COR-L47 (cell line): ENCODE results near the gene RYR3.

Experiments
- DNase-seq: peaks from one replicate; lab custom pipeline; 2025; lab: John Stamatoyannopoulos, UW

Gene RYR3

GRCh38 chr15:33384307-33384706 lies 73.5 kb downstream of the RYR3 start:
- no peak for DNase-seq

GRCh38 chr15:33392453-33392852 lies 81.7 kb downstream of the RYR3 start:
- no peak for DNase-seq

GRCh38 chr15:33393546-33393945 lies 82.8 kb downstream of the RYR3 start:
- no peak for DNase-seq

GRCh38 chr15:33395321-33395720 lies 84.6 kb downstream of the RYR3 start:
- no peak for DNase-seq

- no peak for DNase-seq
Measured at GRCh38 chr15:33395846-33396245, 85.1 kb downstream of the RYR3 start.

GRCh38 chr15:33396475-33396874 lies 85.7 kb downstream of the RYR3 start:
- no peak for DNase-seq

GRCh38 chr15:33398555-33398954 lies 87.8 kb downstream of the RYR3 start:
- no peak for DNase-seq

GRCh38 chr15:33400941-33401340 lies 90.2 kb downstream of the RYR3 start:
- DNase-seq, result no peak

GRCh38 chr15:33402600-33402999 lies 91.8 kb downstream of the RYR3 start:
- DNase-seq, result no peak

- no peak for DNase-seq
Measured at GRCh38 chr15:33405096-33405495, 94.3 kb downstream of the RYR3 start.

- no peak for DNase-seq
Measured at GRCh38 chr15:33411596-33412540, 101.1 kb downstream of the RYR3 start.

GRCh38 chr15:33419701-33420100 lies 108.9 kb downstream of the RYR3 start:
- no peak for DNase-seq

- no peak for DNase-seq
Measured at GRCh38 chr15:33424025-33424424, 113.3 kb downstream of the RYR3 start.

- DNase-seq, result no peak
Measured at GRCh38 chr15:33425142-33425541, 114.4 kb downstream of the RYR3 start.

GRCh38 chr15:33430577-33430976 lies 119.8 kb downstream of the RYR3 start:
- no peak for DNase-seq

- DNase-seq, result no peak
Measured at GRCh38 chr15:33433821-33434220, 123.1 kb downstream of the RYR3 start.

- DNase-seq, result no peak
Measured at GRCh38 chr15:33438396-33438795, 127.6 kb downstream of the RYR3 start.

GRCh38 chr15:33440900-33441299 lies 130.1 kb downstream of the RYR3 start:
- no peak for DNase-seq

- peak; percentile 57 for DNase-seq
Measured at GRCh38 chr15:33442449-33442848, 131.7 kb downstream of the RYR3 start.

GRCh38 chr15:33443708-33444107 lies 132.9 kb downstream of the RYR3 start:
- DNase-seq, result no peak

- no peak for DNase-seq
Measured at GRCh38 chr15:33445984-33446383, 135.2 kb downstream of the RYR3 start.

- no peak for DNase-seq
Measured at GRCh38 chr15:33448151-33448550, 137.4 kb downstream of the RYR3 start.

- DNase-seq, result no peak
Measured at GRCh38 chr15:33448961-33449606, 138.3 kb downstream of the RYR3 start.
